Activated CD4-positive, alpha-beta T cell treated with anti-CD3 and anti-CD28 coated beads, Interleukin-2, amount 50 U/mL, for 4 hours (primary cell): ENCODE measurements around the gene SYAP1.
"Not testable (repeated sequence)": the region's sequence is repeated elsewhere in the genome, so short reads cannot be mapped to it uniquely, and the experiment has no call there.

Source experiments
- DNase-seq, 2 experiments: peaks; one replicate each; pipeline ENCODE4 v3.0.0-alpha.2; 2020

The SYAP1 gene, protein sequence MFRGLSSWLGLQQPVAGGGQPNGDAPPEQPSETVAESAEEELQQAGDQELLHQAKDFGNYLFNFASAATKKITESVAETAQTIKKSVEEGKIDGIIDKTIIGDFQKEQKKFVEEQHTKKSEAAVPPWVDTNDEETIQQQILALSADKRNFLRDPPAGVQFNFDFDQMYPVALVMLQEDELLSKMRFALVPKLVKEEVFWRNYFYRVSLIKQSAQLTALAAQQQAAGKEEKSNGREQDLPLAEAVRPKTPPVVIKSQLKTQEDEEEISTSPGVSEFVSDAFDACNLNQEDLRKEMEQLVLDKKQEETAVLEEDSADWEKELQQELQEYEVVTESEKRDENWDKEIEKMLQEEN

DNA sequence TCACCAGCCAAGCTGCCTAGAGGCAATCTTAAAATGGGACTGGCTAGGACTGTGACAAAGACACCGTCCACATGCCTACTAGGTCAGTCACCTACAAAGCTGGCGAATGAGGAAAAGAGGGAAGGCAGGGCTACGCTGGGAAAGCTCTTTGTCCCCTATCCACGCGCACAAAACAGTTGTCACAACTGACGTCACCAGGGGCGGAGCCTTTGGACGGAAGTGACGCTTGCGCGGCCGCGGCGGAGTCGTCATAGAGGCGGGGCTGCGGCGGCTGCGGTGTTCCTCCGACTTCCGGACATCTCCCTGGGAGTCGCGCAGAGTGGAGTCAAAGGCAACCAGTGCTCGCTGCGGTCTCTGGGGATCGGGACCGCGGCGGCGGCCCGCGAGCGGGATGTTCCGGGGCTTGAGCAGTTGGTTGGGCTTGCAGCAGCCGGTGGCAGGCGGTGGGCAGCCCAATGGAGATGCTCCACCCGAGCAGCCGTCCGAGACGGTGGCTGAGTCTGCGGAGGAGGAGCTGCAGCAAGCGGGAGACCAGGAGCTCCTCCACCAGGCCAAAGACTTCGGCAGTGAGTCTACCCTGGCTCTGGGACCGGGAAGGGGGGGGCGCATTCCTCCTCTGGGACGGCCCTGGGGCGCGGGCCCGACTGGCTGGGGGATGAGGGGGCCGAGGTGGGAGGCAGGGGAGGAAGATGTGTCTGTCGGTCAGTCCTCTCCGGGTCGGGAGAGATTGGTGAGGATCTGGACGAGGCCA is at the start of gene SYAP1:
Gene SYAP1 (plus strand): TSS at position 279 of the 751 bp plus-strand sequence. CDS start 113 bp downstream, at position 392.
- peak; percentile 86 for DNase-seq

GRCh38 chrX:16671005-16671404 is 48.4 kb upstream of the SYAP1 start:
- DNase-seq, result peak; percentile 5 to 10

DNA sequence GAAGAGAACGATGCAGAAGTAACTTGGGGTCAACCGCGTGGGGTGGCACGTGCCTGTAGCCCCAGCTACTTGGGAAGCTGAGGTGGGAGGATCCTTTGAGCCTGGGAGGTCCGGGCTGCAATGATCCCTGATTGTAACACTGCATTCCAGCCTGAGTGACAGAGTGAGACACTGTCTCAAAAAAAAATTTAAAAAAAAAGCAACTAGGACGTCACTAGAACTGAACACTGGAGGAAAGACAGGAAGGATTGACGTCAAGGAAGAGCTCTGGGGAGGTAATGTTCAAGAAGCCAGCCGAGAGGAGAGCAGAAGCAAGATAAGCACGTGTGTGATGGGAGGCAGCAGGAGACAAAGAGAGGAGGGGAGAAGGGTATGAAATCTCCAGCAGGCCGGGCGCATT is 40.7 kb upstream of the SYAP1 start:
- DNase-seq, result no peak

- no peak for DNase-seq
These were observed 36.3 kb upstream of the SYAP1 start for GRCh38 chrX:16683007-16683664.

GRCh38 chrX:16687514-16687913 is 31.9 kb upstream of the SYAP1 start:
- DNase-seq, result no peak

DNA sequence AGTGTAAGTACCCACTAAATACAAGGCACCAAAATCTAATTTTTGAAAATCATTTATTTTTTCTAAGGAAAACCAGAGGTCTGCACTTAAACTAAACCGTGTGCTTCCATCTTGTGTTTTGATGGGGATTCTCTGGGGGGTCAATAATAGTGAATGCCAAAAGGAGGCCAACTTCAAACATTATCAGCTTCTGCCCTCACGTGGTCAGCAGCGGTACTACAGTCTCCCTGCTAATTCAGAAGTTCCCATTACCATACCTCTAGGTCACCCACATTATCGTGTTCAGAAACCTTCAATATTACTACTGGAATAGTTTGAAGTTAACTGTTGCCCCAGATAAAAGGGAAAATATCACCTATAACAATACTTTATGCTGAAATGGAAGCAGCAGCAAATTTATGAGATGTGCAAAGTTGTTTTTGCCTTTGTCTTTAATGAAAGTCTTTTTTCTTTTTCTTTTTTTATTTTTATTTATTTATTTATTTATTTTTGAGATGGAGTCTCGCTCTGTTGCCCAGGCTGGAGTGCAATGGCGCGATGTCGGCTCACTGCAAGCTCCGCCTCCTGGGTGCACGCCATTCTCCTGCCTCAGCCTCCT is 24.2 kb upstream of the SYAP1 start:
- DNase-seq, result peak; percentile 48 to 55

DNA sequence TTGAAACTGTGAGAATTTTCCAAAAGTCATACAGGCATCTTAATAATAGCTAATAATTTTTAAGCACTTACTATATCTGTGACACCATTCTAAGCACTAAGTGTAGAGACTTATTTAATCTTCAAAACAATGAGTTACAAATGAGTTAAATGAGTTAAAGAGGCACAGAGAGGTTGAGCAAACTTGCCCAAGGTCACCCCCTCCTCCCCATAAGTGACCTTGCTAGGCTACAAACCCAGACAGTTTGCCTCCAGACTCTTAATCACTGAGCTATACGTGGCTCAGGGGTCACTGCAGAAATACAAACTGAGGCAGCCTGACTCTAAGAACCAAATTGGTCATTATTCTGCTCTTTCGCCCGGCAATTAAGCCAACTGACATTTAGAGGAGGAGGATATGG is 22.5 kb upstream of the SYAP1 start:
- DNase-seq, result no peak

DNA sequence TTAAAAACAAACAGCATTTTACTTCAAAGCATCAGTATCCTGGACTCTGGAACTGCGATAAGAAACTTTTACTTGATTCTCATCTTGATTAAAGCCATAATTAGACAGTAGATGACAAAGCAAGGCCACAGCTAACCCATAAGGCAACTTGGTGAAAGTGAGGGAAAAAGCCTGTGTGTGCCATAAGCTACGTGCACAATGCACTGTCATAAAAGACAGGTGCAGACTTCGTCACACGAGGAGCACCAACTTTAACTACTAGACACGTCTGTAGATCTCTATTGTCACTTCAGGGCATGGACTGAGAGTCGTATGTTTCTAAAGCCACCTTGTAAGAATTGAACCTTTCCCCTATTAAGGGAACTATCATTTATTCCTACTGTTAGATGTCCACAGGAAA is 20.0 kb upstream of the SYAP1 start:
- no peak for DNase-seq

- DNase-seq, result no peak
These were observed 18.7 kb upstream of the SYAP1 start for GRCh38 chrX:16700734-16701133.

DNA sequence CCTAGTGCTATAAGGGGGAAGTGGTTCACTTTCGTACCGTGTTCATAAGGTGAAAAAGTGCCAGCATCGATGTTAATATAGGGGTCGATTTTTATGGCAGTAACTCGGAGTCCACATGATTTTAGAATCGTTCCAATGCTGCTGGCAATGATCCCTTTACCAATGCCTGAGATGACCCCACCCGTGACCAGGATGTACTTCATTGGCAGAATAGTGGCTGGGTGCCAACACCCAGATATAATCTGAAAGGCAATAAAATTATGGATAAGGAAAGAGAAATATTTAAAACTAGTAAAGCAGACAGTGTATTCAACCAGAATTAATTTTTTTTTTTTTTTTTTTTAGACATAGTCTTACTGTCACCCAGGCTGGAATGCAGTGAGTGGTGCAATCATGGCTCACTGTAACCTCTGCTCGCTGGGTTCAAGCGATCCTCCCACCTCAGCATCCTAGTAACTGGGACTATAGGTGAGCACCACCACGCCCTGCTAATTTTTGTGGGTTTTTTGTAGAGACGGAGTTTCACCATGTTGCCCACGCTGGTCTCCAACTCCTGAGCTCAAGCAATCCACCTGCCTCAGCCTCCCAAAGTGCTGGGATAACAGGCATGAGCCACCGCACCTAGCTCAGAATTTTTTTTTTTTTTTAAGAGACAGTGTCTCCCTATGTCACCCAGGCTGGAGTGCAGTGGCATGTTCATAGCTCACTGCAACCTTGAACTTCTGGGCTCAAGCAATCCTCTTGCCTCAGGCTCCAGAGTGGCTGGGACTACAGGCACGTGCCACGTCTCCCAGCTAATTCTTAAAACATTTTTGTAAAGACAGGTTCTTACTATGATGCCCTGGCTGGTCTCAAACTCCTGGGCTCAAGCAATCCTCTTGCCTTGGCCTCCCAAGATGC is 16.5 kb upstream of the SYAP1 start:
- DNase-seq, result no peak

GRCh38 chrX:16705370-16705769 is 14.0 kb upstream of the SYAP1 start:
- no peak for DNase-seq

DNA sequence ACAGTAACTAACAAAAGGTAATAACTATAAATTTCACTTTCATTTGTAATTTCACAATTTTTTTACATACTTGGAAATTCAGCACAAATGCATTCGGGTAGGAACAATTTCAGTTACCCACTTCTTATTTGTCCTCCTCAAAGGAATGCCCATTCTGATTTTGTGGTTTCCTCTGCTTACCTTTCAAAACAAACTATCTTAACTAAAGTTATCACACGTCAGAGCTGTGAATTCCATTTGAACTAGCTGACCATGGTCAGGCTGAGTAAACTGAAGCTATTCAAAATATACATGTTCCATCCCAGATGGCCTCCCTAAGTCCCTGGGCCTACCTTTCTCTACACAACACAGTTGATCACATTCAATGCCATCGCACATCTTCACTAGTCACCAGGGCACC is 11.4 kb upstream of the SYAP1 start:
- DNase-seq, result no peak

DNA sequence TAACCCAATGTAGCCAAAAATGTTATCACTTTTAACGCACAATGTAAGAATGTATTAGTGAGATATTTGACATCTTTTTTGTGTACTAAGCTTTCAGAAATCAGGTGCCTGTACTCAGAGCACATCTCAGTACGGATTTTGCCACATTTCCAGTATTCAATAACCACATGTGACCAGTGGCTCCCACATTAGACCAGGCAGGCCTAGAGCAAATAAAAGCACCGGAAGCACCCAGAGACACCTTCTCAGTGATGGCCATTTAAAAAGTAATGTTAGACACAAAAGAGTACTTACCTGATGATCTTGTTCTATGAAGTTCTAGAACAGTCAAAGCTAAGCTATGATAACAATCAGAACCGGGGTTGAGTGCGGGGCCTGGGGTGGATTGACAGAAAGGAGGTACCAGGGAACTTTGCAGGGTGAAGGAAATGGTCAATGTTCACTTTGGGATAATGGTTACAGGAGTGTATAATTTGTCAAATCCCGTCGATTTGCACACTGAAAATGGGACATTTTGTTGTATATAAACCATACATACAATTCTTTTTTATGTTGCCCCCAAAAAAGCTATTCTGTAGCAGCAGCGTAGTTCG is 8.1 kb upstream of the SYAP1 start:
- DNase-seq, result no peak

- DNase-seq, result no peak
These were observed 7.4 kb upstream of the SYAP1 start for GRCh38 chrX:16711893-16712547.

- peak; percentile 11 to 12 for DNase-seq
These were observed 6.8 kb upstream of the SYAP1 start, which contains the start of gene CTPS2 for GRCh38 chrX:16712548-16713155. CTPS2 (minus strand) TSS chrX:16712669; CDS start chrX:16702902, 9,767 bp downstream.

DNA sequence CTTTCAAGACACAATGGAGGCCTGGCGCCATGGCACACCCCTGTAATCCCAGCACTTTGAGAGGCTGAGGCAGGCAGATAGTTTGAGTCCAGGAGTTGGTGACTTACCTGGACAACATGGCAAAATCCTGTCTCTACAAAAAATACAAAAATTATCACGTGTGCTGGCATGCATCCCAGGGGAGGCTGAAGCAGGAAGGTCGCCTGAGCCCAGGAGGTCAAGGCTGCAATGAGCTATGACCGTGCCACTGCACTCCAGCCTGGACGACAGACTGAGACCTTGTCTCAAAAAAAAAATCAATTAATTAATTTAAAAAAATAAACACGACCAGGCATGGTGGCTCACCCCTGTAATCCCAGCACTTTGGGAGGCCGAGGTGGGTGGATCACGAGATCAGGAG is 4.9 kb upstream of the SYAP1 start:
- DNase-seq, result no peak

DNA sequence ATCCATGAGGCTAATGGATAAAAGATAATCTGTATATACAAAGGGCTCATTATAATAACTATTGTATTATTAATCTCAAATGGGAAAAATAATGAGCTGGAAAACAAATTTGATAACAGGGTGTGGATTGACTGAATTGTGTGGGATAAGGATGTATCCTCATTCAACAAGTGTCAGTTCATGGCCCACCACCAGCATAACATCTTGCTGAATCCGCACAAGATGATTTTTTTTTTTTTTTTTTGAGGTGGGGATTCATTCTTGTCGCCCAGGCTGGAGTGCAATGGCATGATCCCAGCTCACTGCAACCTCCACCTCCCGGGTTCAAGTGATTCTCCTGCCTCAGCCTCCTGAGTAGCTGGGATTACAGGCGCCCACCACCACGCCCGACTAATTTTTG is 3.8 kb upstream of the SYAP1 start:
- not testable (repeated sequence) for DNase-seq

DNA sequence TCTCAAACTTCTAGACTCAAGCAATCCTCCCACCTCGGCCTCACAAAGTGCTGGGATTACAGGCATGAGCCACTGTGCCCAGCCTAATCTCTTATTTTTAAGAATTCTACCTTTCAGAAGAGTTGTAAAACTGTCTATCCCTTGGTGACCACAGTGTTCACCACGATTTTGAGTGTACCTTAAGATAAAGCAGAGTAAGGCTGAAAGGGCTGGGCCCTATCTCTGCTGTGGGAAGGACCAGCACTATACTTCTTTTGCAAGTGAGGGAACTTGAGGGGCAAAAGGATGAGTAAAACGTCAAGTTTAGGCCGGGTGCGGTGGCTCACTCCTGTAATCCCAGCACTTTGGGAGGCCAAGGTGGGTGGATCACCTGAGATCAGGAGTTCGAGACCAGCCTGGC is 3.0 kb upstream of the SYAP1 start:
- not testable (repeated sequence) for DNase-seq

- no peak for DNase-seq
These were observed 533 bp upstream of the SYAP1 start for GRCh38 chrX:16718824-16719333.

GRCh38 chrX:16722481-16722880 is 3.1 kb downstream of the SYAP1 start:
- no peak for DNase-seq

- DNase-seq, result no peak
These were observed 5.7 kb downstream of the SYAP1 start for GRCh38 chrX:16725072-16725471.
